HepG2 (cell line): ENCODE measurements around the gene ESF1. TPM values are rescaled to one million over a fixed set of nuclear protein-coding genes. Genes with fewer than 3 reads are reported as not detected.

Experiments used
- ATAC-seq: fragments of 200-7000 bp; cut with Tn5 transposase; 3 replicates; pipeline ENCODE4 v1.9.1; 2020; ENCODE audit warnings: mild to moderate bottlenecking, moderate library complexity
- BruUV-seq: library from RNA; stranded (reverse); fragments of 400-500 nt; replicated peaks from 2 replicates; lab custom pipeline; 2021; lab: Mats Ljungman, UMichigan
- CTCF ChIA-PET: fragments of 300-600 bp; formaldehyde crosslinking; extraction: SDS; loops from one replicate; lab custom pipeline; 2021; ENCODE audit warnings: low total read pairs, inconsistent platforms, low intra/inter-chr PET ratio; lab: Yijun Ruan, JAX
- POLR2A ChIA-PET: fragments of 350-600 bp; sonication (Branson Sonifier 250); formaldehyde crosslinking; loops from one replicate; lab custom pipeline; 2020; ENCODE audit warnings: antibody characterized with exemption, inconsistent platforms; lab: Yijun Ruan, JAX
- DNase-seq: peaks from one replicate; pipeline ENCODE4 v3.0.0-alpha.2; 2015; ENCODE audit warnings: low spot score
- FAIRE-seq: peaks from 3 replicates; lab custom pipeline; 2011; peaks lifted over from hg19 to GRCh38; lab: Jason Lieb, UNC
- H2AFZ ChIP-seq: one replicate; pipeline ENCODE4 v1.6.1; 2011; ENCODE audit warnings: low read length, inconsistent platforms
- H3K27ac ChIP-seq: fragments of 300-600 bp; 3 replicates; pipeline ENCODE4 v1.8.0; 2011; ENCODE audit warnings: mixed run types, mild to moderate bottlenecking, mixed read lengths, low read length, inconsistent platforms; ENCODE audit not compliant: insufficient read depth; ENCODE audit errors: extremely low read length
- H3K27me3 ChIP-seq, 2 experiments: fragments of 200-600 bp in 1 of 2; 2 replicates in 1 of 2; 3 replicates in 1 of 2; pipeline versions ENCODE4 v1.6.0 to v1.8.0; 2011; ENCODE audit warnings: low read length in 2 of 2, mild to moderate bottlenecking in 2 of 2, moderate library complexity in 2 of 2, inconsistent platforms in 1 of 2; ENCODE audit not compliant: insufficient read depth in 2 of 2, control insufficient read depth in 1 of 2
- H3K36me3 ChIP-seq, 2 experiments: fragments of 200-600 bp in 1 of 2; replicated peaks in 1 of 2; 2 replicates in 1 of 2; 3 replicates in 1 of 2; pipeline versions ENCODE4 v1.5.1 to v1.8.0; 2011; ENCODE audit warnings: low read length in 2 of 2, inconsistent platforms in 1 of 2; ENCODE audit not compliant: insufficient read depth in 2 of 2, control insufficient read depth in 1 of 2
- H3K4me1 ChIP-seq: 2 replicates; pipeline ENCODE4 v1.5.1; 2012; ENCODE audit warnings: low read length, inconsistent platforms; ENCODE audit not compliant: insufficient read depth
- H3K4me2 ChIP-seq: 2 replicates; pipeline ENCODE4 v1.6.0; 2011; ENCODE audit warnings: low read depth, low read length, inconsistent platforms
- H3K4me3 ChIP-seq, 3 experiments: fragments of 200-600 bp in 1 of 3; sonication (generic), shearing (Covaris generic) in 1 of 3; replicated peaks in 1 of 3; 2 replicates each; pipeline ENCODE4 v1.5.1; 2011 to 2016; ENCODE audit warnings: low read length in 3 of 3, inconsistent platforms in 2 of 3, low read depth in 2 of 3, mild to moderate bottlenecking in 2 of 3, control low read depth in 1 of 3, mixed read lengths in 1 of 3; ENCODE audit not compliant: insufficient read depth in 1 of 3
- H3K79me2 ChIP-seq: one replicate; pipeline ENCODE4 v1.6.1; 2011; ENCODE audit warnings: low read length, inconsistent platforms; ENCODE audit not compliant: insufficient read depth
- H3K9ac ChIP-seq: 2 replicates; pipeline ENCODE4 v1.6.0; 2011; ENCODE audit warnings: mild to moderate bottlenecking, low read depth, low read length, inconsistent platforms; ENCODE audit not compliant: insufficient read depth
- H3K9me3 ChIP-seq: 2 replicates; pipeline ENCODE4 v1.5.1; 2012; ENCODE audit warnings: mild to moderate bottlenecking, low read length
- H4K20me1 ChIP-seq: 2 replicates; pipeline ENCODE4 v1.6.0; 2011; ENCODE audit warnings: inconsistent platforms, mild to moderate bottlenecking, low read length, moderate library complexity; ENCODE audit not compliant: insufficient read depth
- GMEB1 ChIP-seq: sonication (generic); formaldehyde crosslinking; IDR thresholded peaks from 2 replicates; pipeline ENCODE4 v1.5.1; 2020; ENCODE audit warnings: missing genetic modification reagents, mild to moderate bottlenecking, borderline replicate concordance
- KDM1A ChIP-seq: IDR thresholded peaks from 2 replicates; pipeline ENCODE4 v1.6.1; 2016; ENCODE audit warnings: missing compliant biosample characterization
- KLF9 ChIP-seq: IDR thresholded peaks from 2 replicates; pipeline ENCODE4 v1.6.1; 2016; ENCODE audit warnings: low read depth
- NR3C1 ChIP-seq: sonication (generic); formaldehyde crosslinking; IDR thresholded peaks from 2 replicates; pipeline ENCODE4 v1.4.0; 2020; ENCODE audit warnings: missing genetic modification reagents
- PBX3 ChIP-seq: sonication (generic); formaldehyde crosslinking; IDR thresholded peaks from 2 replicates; pipeline ENCODE4 v1.8.1; 2023; ENCODE audit warnings: missing genetic modification reagents, inconsistent platforms, borderline replicate concordance
- ZNF256 ChIP-seq: sonication (generic); formaldehyde crosslinking; conservative IDR thresholded peaks from 2 replicates; pipeline ENCODE4 v1.4.0; 2020; ENCODE audit warnings: missing genetic modification reagents
- ZNF629 ChIP-seq: sonication (generic); formaldehyde crosslinking; conservative IDR thresholded peaks from 2 replicates; pipeline ENCODE4 v1.5.0; 2020; ENCODE audit warnings: missing genetic modification reagents
- WGBS: methylation state at CpG from one replicate; pipeline ENCODE4 v1.1.6; 2017; ENCODE audit warnings: low lambda C conversion rate; 5-methylcytosine and 5-hydroxymethylcytosine counted together
- in situ Hi-C: cut with HindIII; loops from 2 replicates; pipeline ENCODE4 v1.10.0; 2017; ENCODE audit warnings: low pct_unique_long_range_greater_than_20kb; ENCODE audit not compliant: extremely low pct_ligation_motif_present
- intact Hi-C: fragments of 100-400 bp; cut with micrococcal nuclease; formaldehyde crosslinking; loops from one replicate; pipeline ENCODE4 v1.10.0; 2022; ENCODE audit not compliant: unreplicated experiment
- polyA plus RNA-seq, 8 experiments: library from polyadenylated mRNA; depleted of rRNA in 3 of 8; stranded (reverse) in 7 of 8; unstranded in 1 of 8; fragments of >200 nt; fragmentation: Illumina TruSeq in 4 of 8; extraction: Trizol in 4 of 8; gene quantifications; 2 replicates each; pipeline versions ENCODE4 v1.2.1 to v1.2.3, GENCODE V29; 2011 to 2016; ENCODE audit warnings: low read depth in 4 of 8, missing spikeins in 1 of 8, mixed read lengths in 1 of 8; ENCODE audit not compliant: insufficient read depth in 1 of 8
- total RNA-seq, 5 experiments: library from RNA; depleted of rRNA; stranded (reverse); fragments of >200 nt; fragmentation: Illumina TruSeq; extraction: Trizol; gene quantifications; 2 replicates each; pipeline ENCODE4 v1.2.3, GENCODE V29; 2016; ENCODE audit warnings: low read depth in 1 of 5

ESF1 gene
- total and polyA plus RNA-seq, 2 of the 13 experiments (the other 11 are each of a cell fraction or from before 2014, with no cell fraction given): 7.3 to 66.9 TPM

DNA sequence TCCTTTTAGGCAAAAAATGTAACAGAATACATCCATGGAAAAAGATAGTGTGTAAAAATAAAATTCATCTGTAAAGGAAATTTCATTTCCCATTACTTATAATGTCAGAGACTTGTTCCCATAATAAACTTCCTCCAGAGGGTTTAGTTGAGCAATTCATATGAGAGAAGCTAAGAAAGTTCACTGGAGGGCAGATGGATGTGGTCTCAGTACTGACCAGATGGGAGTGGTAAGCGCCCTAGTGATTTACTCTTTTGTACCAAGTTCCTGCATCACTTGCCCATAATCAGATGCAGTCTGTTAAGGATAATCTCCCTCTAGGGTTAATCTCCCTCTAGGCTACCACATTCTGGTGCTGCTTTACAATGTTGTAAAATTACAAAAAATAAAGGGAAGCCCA is 61.7 kb downstream of the ESF1 start:
- CTCF ChIA-PET: no interaction called here
- H2AFZ ChIP-seq: no peak overlapping the region
- H3K27me3 ChIP-seq: no peaks in the 10 kb centered on the region
- no peaks in the 10 kb centered on the region for H3K79me2 ChIP-seq
- H3K9ac ChIP-seq: no peak overlapping the region
- POLR2A ChIA-PET: no interaction called here
- intact Hi-C loops (no loop called here), in situ Hi-C loops (no loop called here)
- BruUV-seq: no TSS peak
- no peak for TF ChIP-seq ZNF256 (CRISPR knock-in tag)
- TF ChIP-seq GMEB1 (CRISPR knock-in tag): no peak
- TF ChIP-seq KDM1A (CRISPR knock-in tag): no peak
- TF ChIP-seq KLF9 (CRISPR knock-in tag): no peak
- TF ChIP-seq PBX3 (CRISPR knock-in tag): no peak
- H3K36me3 ChIP-seq: peaks cover 20 to 63% of the 10 kb centered on the region in 2 experiments
- no peak for FAIRE-seq
- no peak overlapping the region for H3K4me2 ChIP-seq
- WGBS: 100% methylated on average over 1 of the region's 1 CpG
- H3K4me1 ChIP-seq: no peaks in the 10 kb centered on the region
- DNase-seq: no peak
- no peaks in the 10 kb centered on the region for H4K20me1 ChIP-seq
- no peak overlapping the region for H3K27ac ChIP-seq
- ATAC-seq: no peak
- no peaks in the 10 kb centered on the region for H3K9me3 ChIP-seq
- no peak overlapping the region for H3K4me3 ChIP-seq

DNA sequence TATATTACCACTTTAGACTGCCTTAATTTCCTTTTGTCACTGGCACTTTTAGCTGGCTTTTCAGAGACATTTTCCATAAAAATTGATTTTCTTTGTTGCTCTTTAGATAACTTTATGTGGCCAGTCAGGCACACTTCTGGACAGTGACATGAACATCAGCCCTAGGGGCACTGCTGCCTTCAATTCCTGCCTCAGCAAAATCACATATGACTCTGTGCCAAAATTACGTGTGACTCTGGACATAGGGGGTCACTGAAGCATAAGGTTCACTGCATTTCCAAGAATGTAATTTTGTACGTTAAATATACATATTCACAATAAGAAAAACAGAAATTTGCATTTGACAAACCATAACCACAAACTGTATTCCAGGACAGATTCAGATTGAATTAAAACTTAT is 66.5 kb downstream of the ESF1 start:
- Histone ChIP-seq H3K4me1 (no peaks in the 10 kb centered on the region), H2AFZ (no peak overlapping the region), H3K9me3 (no peaks in the 10 kb centered on the region), H3K27ac (no peak overlapping the region), H3K79me2 (no peaks in the 10 kb centered on the region), H3K36me3 (peaks cover 28 to 67% of the 10 kb centered on the region in 2 experiments), H4K20me1 (no peaks in the 10 kb centered on the region)
- in situ Hi-C loops: no loop called here
- no peak for DNase-seq
- WGBS: over 99% methylated on average over 2 of the region's 2 CpGs
- ATAC-seq: no peak
- ChIA-PET POLR2A (no interaction called here), CTCF (no interaction called here)
- FAIRE-seq: no peak
- TF ChIP-seq ZNF629 (CRISPR knock-in tag): no peak
- TF ChIP-seq NR3C1: no peak
- TF ChIP-seq, all 625 proteins: peak for 0
- Histone ChIP-seq H3K4me3 (no peak overlapping the region), H3K27me3 (no peaks in the 10 kb centered on the region), H3K4me2 (no peak overlapping the region), H3K9ac (no peak overlapping the region)
- no TSS peak for BruUV-seq
- intact Hi-C loops: no loop called here
